Right renal cortex interstitium (tissue), 3 donors: ENCODE data around the gene AP2A1. TPM values are rescaled to one million over a fixed set of nuclear protein-coding genes. Genes with fewer than 3 reads are reported as not detected.

Experiments
- DNase-seq, 3 donors: peaks; one replicate each; pipeline ENCODE4 v3.0.0-alpha.2; 2013; ENCODE audit warnings: low read depth in 3 of 3, low spot score in 2 of 3
- polyA plus RNA-seq, 3 donors: library from polyadenylated mRNA; unstranded; fragments of 120-200 nt; gene quantifications; one replicate each; pipeline ENCODE4 v1.2.1, GENCODE V29; 2013; ENCODE audit not compliant: insufficient read length in 3 of 3

The AP2A1 gene
- polyA plus RNA-seq, 3 donors, result 40.8 to 48.0 (median 43.7) TPM

DNA sequence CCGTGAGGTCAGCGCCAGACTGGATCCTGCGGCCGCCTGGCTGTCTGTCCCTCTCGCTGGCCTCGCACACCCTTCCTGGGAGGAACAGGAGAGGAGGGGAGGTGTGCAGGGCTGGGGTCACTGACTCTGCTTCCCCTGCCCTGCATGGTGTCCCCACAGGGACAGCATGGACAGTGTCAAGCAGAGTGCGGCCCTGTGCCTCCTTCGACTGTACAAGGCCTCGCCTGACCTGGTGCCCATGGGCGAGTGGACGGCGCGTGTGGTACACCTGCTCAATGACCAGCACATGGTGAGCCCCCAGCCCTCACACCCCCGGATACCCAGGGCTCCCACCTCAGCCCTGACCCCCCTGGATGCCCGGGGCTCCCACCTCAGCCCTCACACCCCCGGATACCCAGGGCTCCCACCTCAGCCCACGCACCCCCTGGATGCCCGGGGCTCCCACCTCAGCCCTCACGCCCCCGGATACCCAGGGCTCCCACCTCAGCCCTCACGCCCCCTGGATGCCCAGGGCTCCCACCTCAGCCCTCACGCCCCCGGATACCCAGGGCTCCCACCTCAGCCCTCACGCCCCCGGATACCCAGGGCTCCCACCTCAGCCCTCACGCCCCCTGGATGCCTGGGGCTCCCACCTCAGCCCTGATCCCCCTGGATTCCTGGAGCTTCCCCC, 25.1 kb downstream of the AP2A1 start:
- no peak for DNase-seq

DNA sequence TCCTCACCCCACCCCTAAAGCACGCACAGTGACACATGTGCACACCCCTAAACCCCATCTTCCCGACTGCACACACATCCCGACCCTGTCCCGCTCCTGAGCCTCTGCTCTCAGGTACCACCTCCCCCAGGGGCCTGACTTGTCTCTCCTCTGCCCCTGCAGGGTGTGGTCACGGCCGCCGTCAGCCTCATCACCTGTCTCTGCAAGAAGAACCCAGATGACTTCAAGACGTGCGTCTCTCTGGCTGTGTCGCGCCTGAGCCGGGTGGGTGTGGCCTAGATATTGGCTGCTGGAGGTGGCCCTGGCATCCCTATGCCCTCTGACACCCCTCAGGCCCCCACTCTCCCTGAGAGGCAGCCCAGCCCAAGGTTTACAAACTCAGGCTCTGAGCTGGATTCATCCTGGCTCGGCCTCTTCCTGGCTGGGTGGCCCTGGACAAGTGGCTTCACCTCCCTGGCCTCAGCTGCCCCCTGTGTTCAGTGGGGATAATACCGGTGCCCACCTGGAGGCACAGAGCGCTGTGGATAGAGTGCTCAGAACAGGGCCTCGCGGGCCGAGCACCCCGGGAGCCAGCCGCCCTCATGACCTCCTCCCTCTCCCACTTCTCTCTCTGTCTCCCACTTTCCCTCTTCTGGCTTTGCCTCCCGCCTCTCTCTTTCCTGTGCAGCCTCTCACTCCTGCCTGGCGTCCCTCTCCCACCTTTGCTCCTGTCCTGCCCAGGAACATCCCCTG, 26.2 kb downstream of the AP2A1 start:
- no peak for DNase-seq

DNA sequence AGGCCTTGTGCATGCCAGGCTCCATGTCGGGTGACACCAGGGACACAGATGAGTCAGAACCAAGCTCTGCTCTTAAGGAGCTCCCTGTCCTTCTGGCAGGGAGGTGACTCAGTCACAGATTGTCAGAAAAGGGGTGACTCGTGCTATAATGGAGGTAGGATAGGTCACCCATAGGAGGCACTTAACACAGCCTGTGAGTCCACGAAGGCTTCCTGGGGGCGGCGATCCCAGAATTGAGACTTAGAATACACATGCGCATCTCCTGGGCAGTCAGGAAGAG, 26.7 kb downstream of the AP2A1 start:
- DNase-seq, result no peak

DNA sequence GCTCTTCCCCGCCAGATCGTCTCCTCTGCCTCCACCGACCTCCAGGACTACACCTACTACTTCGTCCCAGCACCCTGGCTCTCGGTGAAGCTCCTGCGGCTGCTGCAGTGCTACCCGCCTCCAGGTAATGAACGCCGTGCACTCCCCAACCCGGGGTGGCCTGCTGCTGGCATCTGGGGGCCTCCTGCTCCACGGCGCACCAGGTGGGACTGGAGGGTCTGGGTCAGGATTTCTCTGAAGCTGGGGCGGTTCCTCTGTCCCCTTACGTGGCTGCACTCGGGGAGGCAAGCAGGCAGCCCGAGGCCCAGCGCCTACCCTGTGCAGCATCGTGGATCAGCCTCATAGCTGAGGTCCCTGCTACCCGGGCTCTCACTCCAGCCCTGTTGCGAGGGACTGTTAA, 28.8 kb downstream of the AP2A1 start:
- no peak for DNase-seq

DNA sequence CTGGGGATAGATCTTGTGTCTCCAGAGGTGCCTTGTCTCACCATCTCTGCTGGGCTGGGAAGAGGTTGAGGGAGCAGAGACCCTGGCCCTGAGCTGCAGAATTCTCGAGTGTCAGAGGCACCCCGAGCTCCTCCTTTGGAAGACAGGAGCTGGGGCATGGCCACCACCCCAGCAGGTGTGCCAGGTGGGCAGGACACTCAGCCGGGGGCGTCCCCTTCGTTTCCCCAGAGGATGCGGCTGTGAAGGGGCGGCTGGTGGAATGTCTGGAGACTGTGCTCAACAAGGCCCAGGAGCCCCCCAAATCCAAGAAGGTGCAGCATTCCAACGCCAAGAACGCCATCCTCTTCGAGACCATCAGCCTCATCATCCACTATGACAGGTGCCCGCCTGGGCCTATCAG, 31.8 kb downstream of the AP2A1 start:
- DNase-seq, result no peak

DNA sequence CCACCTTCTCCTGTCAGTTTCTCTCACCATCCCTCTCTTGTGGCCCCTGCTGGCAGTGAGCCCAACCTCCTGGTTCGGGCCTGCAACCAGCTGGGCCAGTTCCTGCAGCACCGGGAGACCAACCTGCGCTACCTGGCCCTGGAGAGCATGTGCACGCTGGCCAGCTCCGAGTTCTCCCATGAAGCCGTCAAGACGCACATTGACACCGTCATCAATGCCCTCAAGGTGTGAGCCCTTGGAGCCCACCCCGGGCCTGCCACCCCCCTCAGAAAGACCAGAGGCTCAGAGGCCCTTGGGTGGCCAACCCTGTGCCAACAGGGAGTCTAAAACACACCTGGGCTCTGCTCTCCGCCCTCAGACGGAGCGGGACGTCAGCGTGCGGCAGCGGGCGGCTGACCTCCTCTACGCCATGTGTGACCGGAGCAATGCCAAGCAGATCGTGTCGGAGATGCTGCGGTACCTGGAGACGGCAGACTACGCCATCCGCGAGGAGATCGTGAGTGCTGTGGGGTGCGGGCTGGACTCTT, 32.5 kb downstream of the AP2A1 start:
- DNase-seq, result no peak

DNA sequence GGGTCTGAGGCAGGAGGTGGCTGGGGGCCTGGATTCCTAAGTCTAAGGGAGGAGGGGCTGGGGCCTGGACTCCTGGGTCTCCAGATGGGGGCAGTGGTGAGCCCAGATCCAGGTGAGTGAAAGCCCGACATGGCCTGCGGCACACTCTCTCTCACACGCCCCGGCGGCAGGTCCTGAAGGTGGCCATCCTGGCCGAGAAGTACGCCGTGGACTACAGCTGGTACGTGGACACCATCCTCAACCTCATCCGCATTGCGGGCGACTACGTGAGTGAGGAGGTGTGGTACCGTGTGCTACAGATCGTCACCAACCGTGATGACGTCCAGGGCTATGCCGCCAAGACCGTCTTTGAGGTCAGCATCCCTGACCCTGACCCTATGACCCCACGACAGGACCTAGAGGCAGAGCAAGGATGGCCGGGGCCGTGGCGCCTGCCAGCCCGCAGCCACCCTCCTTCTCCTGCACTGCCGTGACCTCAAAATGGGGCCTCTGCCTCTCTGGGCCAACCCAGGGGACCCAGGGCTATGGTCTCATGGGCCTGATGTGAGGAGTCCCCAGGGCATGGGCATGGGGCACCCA, 33.1 kb downstream of the AP2A1 start:
- no peak for DNase-seq

DNA sequence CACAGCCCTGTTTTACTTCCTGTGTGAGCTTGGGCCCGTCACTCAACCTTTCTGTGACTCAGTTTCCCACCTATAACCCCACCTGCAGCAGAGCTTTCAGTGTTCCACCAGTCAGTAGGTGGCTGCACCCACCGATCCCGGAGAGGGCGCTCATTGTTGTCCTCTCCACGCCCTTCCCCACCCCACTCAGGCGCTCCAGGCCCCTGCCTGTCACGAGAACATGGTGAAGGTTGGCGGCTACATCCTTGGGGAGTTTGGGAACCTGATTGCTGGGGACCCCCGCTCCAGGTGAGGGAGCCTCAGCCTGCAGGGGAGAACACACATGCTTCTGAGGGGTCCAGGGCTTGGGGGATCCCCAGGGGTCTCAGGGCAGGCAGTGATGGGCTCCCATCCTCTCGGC, 34.0 kb downstream of the AP2A1 start:
- DNase-seq, result no peak

DNA sequence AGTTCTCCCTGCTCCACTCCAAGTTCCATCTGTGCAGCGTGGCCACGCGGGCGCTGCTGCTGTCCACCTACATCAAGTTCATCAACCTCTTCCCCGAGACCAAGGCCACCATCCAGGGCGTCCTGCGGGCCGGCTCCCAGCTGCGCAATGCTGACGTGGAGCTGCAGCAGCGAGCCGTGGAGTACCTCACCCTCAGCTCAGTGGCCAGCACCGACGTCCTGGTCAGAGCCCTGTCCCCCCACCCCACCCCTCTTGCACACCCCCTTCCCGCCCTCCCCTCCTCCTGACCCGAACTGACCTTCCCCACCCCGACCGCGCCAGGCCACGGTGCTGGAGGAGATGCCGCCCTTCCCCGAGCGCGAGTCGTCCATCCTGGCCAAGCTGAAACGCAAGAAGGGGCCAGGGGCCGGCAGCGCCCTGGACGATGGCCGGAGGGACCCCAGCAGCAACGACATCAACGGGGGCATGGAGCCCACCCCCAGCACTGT, 34.6 kb downstream of the AP2A1 start:
- DNase-seq, result no peak

DNA sequence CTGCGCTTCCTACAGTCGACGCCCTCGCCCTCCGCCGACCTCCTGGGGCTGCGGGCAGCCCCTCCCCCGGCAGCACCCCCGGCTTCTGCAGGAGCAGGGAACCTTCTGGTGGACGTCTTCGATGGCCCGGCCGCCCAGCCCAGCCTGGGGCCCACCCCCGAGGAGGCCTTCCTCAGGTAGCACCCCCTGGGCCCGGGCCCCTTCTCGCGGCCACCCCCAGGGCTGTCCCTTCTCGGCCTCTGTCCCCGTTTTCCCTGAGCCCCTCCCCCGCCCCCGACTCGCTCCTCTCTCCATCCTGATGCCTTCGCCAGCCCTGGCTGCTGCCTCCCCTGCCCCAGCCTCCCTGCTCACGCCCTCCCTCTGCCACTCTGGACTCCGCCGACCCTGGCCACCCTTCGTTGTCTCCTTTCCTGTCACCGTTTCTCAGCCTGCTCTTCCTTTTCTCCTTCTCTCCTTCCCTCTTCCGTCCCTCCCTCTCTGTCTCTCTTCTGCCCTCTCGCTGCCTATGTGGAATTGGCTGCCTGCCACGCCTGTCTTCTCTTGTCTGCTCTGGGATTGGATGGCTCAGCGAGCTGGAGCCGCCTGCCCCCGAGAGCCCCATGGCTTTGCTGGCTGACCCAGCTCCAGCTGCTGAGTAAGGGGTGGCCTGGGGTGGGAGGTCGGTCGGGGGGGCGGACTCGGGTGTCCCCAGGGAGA, 35.3 kb downstream of the AP2A1 start:
- DNase-seq, result peak in 2 of 3 donors; percentile 76 to 84

DNA sequence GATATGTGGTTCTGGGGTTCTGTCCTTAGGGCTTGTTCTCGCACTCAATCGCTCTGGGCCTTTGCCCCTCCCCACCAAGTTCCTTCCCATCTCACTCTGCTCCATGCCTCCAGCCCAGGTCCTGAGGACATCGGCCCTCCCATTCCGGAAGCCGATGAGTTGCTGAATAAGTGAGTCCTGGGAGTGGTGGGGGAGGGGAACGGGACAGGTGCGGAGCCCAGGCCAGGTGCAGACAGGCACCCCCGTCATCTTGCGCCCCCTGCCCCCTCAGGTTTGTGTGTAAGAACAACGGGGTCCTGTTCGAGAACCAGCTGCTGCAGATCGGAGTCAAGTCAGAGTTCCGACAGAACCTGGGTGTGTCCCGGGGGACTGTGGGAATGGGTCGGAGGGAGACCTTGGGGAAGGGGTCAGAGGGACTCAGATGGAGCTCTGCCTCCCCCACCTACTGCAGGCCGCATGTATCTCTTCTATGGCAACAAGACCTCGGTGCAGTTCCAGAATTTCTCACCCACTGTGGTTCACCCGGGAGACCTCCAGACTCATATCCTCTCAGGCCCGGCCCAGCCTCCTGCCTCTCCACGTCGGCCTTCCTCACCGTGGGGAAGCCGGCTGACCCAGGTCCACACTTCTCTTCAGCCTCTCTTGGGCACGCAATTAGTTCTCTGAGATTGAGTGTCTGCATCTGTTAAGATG, 36.2 kb downstream of the AP2A1 start:
- DNase-seq, result no peak

DNA sequence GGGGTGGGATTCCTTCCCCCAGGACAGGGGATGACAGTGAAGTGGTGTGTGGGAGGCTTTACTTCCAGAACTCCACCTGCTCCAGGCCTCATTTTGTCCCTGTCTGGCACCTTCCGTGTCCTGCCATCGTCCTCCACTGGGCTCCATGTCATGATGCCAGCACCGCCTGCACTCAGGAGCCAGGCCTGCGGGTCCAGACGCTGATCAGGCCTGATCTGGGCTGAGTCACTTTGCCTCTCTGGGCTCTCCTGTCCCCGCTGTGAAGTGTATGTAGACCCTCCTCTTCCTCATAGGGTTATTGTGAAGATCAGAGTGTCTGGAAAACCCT, 36.7 kb downstream of the AP2A1 start:
- no peak for DNase-seq

DNA sequence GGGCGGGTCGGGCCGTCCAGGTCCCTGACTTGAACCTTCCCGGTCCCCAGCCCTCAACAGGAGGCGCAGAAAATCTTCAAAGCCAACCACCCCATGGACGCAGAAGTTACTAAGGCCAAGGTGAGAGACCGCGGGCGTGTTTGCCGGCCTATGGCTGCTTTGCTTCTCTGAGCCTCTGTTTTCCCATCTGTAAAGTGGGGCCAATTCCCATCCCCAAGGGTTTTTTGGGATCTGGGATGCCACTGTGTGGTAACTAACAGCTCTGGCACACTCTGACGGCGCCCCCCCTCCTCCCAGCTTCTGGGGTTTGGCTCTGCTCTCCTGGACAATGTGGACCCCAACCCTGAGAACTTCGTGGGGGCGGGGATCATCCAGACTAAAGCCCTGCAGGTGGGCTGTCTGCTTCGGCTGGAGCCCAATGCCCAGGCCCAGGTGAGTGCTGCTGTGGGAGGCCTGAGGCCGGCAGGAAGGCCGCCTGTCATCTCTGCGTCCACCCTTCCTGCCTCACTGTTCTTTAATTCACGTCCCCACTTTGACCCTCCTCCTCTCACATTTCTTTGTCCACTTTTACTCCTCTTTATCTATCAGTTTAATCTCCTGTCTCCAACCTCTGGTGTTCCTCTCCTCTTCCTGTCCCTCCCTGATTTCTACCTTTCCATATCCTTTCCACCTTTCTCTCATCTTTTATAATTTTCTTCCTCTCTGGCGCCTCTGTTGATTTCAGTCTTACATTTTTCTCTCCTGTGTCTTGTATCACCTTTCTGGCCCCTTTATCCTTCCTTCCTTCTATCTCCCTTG, 39.2 kb downstream of the AP2A1 start:
- DNase-seq, result no peak

DNA sequence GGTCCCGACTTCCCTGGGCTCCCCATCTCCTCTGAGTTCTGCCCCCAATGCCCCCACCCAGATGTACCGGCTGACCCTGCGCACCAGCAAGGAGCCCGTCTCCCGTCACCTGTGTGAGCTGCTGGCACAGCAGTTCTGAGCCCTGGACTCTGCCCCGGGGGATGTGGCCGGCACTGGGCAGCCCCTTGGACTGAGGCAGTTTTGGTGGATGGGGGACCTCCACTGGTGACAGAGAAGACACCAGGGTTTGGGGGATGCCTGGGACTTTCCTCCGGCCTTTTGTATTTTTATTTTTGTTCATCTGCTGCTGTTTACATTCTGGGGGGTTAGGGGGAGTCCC, 39.8 kb downstream of the AP2A1 start:
- DNase-seq, result no peak

DNA sequence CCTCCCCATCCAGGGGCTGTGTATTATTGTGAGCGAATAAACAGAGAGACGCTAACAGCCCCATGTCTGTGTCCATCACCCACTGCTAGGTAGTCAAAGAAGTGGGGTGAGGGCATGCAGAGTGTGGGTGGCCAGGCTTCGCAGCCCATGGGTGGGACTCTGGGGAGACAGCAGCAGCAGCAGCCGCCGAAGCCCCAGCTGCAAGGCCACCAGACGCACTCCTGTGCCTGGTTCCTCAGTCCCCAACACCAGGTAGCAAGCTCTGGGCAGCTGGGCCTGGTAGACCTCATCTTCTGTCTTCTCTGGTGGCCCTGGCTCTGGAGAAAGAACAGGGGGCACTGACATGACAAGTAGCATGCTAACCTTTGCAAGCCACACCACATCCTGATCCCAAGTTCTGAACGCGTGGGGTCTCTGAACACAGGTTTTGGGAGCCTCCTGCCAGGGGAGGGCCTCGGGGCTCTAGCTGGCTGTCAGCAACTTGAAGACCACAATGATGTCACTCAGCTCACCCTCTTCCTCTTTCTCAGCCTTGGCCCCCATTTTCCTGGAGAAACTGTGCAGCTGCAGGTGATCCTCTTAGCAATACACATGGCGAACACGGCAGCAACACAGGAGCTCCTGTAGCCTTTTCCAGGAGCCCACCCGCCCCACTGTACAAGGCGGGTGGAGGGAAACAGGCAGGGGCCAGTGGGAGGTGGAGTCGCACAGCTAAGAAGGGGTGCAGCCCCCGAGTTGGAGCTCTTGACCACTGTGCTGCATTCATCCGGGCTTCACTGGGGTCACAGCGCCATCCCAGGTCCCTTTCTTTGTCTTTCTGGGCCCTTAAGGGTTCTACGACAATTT, 40.5 kb downstream of the AP2A1 start:
- DNase-seq, result no peak

DNA sequence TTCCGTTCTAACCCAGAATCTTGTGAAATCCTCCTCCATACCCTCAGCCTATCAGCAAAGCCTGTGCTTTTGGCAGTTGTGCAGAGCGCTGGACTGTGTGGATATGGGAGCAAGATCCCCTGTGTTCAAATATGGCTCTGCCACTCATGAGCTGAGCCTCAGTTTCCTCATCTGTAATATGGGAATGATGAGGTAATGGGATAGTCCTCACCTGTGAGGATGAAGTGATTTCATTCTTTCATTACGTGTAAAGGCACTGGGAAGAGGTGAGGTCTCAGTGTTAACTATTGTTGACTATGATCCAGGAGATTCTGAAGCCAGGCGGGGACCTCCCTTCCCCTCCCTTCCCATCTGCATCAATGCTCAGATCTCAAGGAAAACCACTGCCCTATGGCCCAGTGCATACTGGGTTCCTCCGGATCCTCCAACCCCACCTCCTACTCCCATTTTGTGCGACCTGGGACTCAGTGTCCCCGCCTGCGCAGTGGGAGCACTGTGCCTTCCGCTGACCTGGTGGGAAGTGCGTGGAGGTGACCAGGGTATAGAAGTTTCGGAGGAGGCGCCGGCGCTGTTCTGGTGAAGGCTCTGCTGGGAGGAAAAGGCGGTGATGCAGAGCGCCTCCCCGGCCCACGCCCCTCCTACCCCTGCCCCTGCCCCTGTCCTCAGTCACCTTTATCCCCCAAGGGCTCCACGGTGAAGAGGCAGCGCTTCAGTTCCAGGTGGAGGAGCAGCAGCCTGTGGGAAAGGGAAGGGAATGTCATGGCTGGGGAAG, 41.3 kb downstream of the AP2A1 start:
- no peak for DNase-seq

DNA sequence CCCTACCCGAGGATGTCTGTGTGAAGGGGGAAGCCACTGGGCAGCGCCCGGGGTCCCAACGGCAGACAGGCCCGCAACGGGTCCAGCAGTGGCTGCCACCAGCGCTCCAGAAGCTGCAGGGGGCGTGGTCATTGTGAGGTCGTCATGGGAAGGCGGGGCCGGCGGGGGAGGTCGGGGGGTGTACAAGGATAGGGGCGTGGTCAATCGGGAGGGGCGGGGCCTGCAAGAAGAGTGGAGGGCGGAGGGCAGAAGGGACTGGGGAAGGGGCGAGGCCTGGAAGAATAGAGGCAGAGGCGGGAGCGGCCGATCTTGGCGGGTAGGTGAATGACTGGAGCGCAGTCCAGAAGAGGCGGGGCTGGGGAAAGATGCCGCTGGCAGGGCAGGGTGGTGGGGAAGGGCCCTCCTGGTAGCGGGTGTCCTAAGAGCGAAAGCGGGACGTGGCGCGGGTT, 41.9 kb downstream of the AP2A1 start:
- peak in 2 of 3 donors; percentile 78 to 82 for DNase-seq

DNA sequence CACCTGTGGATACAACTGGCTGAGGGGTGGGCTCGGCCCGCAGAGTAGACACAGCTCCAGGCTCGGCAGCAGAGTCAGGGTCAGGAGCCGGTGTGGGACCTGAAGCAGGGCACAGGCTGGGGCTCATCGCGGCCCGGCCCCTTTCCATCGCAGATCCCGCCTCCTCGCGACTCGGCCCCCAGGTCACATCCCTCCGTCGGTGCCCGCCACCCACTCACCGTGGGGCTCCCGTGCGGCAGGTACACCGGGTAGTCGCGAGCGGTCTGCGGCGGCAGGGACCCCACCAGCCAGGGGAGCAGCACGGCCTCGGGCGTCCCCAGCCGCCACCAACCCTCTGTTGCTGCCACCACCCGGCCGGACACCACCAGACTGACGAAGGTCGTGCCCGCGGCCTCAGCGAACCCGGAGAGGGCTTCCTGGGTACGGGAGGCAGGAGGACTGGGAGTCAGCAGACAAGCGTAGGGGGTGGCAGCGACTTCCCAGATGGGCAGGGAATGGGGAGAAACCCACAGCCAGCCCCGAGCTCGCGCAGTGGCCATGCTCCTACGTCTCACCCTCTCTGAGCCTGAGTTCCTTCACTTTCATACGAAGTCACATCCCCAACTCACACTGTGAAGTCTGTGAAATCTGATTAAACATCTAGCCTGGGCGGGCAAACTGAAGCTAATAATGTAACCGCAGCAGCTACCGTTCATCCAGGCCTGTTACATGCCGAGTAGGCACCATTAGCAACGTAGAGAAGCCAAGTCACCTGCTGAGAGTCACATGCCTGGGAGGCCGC, 42.5 kb downstream of the AP2A1 start:
- no peak for DNase-seq
